Activated naive CD4-positive, alpha-beta T cell treated with anti-CD3 and anti-CD28 coated beads, Interleukin-2, amount 50 U/mL, for 16 hours (primary cell): ENCODE results near the gene COL20A1.
"Not testable (repeated sequence)": the region's sequence is repeated elsewhere in the genome, so short reads cannot be mapped to it uniquely, and the experiment has no call there.

Source experiments
- DNase-seq: peaks from one replicate; pipeline ENCODE4 v3.0.0-alpha.2; 2020

Gene COL20A1

GRCh38 chr20:63291811-63292210, 1.2 kb upstream of the COL20A1 start:
- DNase-seq: no peak

- no peak for DNase-seq
Measured at GRCh38 chr20:63292292-63292701, 689 bp upstream of the COL20A1 start.

GRCh38 chr20:63293456-63293855, 470 bp downstream of the COL20A1 start:
- DNase-seq: no peak

GRCh38 chr20:63293871-63294535, 1.0 kb downstream of the COL20A1 start:
- DNase-seq: no peak

GRCh38 chr20:63294536-63294900, 1.5 kb downstream of the COL20A1 start:
- no peak for DNase-seq

GRCh38 chr20:63295018-63295417, 2.0 kb downstream of the COL20A1 start:
- DNase-seq: no peak

- no peak for DNase-seq
Measured at GRCh38 chr20:63295422-63295821, 2.4 kb downstream of the COL20A1 start.

GRCh38 chr20:63295846-63296245, 2.9 kb downstream of the COL20A1 start:
- no peak for DNase-seq

- no peak for DNase-seq
Measured at GRCh38 chr20:63296531-63297299, 3.7 kb downstream of the COL20A1 start.

- no peak for DNase-seq
Measured at GRCh38 chr20:63297371-63297781, 4.4 kb downstream of the COL20A1 start.

GRCh38 chr20:63297796-63298572, 5.0 kb downstream of the COL20A1 start:
- no peak for DNase-seq

GRCh38 chr20:63298731-63299312, 5.8 kb downstream of the COL20A1 start:
- DNase-seq: no peak

- no peak for DNase-seq
Measured at GRCh38 chr20:63301671-63302070, 8.7 kb downstream of the COL20A1 start.

GRCh38 chr20:63303095-63303666, 10.2 kb downstream of the COL20A1 start:
- DNase-seq: no peak

GRCh38 chr20:63305393-63305792, 12.4 kb downstream of the COL20A1 start:
- DNase-seq: no peak

GRCh38 chr20:63305933-63306672, 13.1 kb downstream of the COL20A1 start:
- DNase-seq: not testable (repeated sequence)

- no peak for DNase-seq
Measured at GRCh38 chr20:63306673-63307537, 13.9 kb downstream of the COL20A1 start.

GRCh38 chr20:63307538-63308217, 14.7 kb downstream of the COL20A1 start:
- DNase-seq: no peak

GRCh38 chr20:63308218-63308911, 15.4 kb downstream of the COL20A1 start:
- DNase-seq: no peak
